Liver (tissue), 9 donors: ENCODE data around the gene LRRN2. TPM values are rescaled to one million over a fixed set of nuclear protein-coding genes. Genes with fewer than 3 reads are reported as not detected.

ENCODE experiments used
- DNase-seq: peaks from one replicate; pipeline ENCODE4 v3.0.0-alpha.2; 2017; ENCODE audit warnings: low spot score
- H3K27ac ChIP-seq, 2 donors: one replicate each; pipeline ENCODE4 v1.7.0; 2013; ENCODE audit warnings: inconsistent platforms in 2 of 2, low read length in 2 of 2, control low read depth in 1 of 2, low read depth in 1 of 2, mild to moderate bottlenecking in 1 of 2
- H3K27me3 ChIP-seq, 4 donors: one replicate each; pipeline versions ENCODE4 v1.6.1 to v1.7.0; 2013; ENCODE audit warnings: low read length in 3 of 4, inconsistent platforms in 1 of 4, mild to moderate bottlenecking in 1 of 4, moderate library complexity in 1 of 4; ENCODE audit not compliant: control insufficient read depth in 4 of 4, insufficient read depth in 4 of 4
- H3K36me3 ChIP-seq, 4 donors: one replicate each; pipeline versions ENCODE4 v1.6.1 to v1.7.0; 2013; ENCODE audit warnings: low read length in 3 of 4, mild to moderate bottlenecking in 3 of 4, low read depth in 1 of 4, moderate library complexity in 1 of 4; ENCODE audit not compliant: control insufficient read depth in 4 of 4, insufficient read depth in 3 of 4
- H3K4me1 ChIP-seq, 4 donors: one replicate each; pipeline versions ENCODE4 v1.6.1 to v1.7.0; 2013; ENCODE audit warnings: low read length in 3 of 4, mild to moderate bottlenecking in 3 of 4, moderate library complexity in 1 of 4; ENCODE audit not compliant: control insufficient read depth in 4 of 4, insufficient read depth in 4 of 4
- H3K4me3 ChIP-seq, 3 donors: one replicate each; pipeline versions ENCODE4 v1.6.1 to v1.7.0; 2013; ENCODE audit warnings: low read length in 3 of 3, control low read depth in 1 of 3, low read depth in 1 of 3, mild to moderate bottlenecking in 1 of 3
- H3K9ac ChIP-seq, 2 donors: one replicate each; pipeline ENCODE4 v1.7.0; 2013; ENCODE audit warnings: low read length in 2 of 2, mild to moderate bottlenecking in 2 of 2, moderate library complexity in 2 of 2, control low read depth in 1 of 2, low read depth in 1 of 2
- H3K9me3 ChIP-seq, 4 donors: one replicate each; pipeline versions ENCODE4 v1.6.1 to v1.7.0; 2013; ENCODE audit warnings: low read length in 3 of 4; ENCODE audit not compliant: control insufficient read depth in 4 of 4
- ATF3 ChIP-seq: IDR thresholded peaks from 2 replicates; pipeline ENCODE4 v1.6.1; 2016; ENCODE audit warnings: antibody characterized with exemption
- EGR1 ChIP-seq, 2 donors: IDR thresholded peaks; 2 replicates each; pipeline ENCODE4 v1.6.1; 2016 to 2018; ENCODE audit warnings: antibody characterized with exemption in 2 of 2, low read depth in 2 of 2
- FOXA1 ChIP-seq: IDR thresholded peaks from 2 replicates; pipeline ENCODE4 v1.6.1; 2016; ENCODE audit warnings: antibody characterized with exemption
- FOXA2 ChIP-seq: IDR thresholded peaks from 2 replicates; pipeline ENCODE4 v1.6.1; 2016; ENCODE audit warnings: antibody characterized with exemption
- GABPA ChIP-seq, 2 donors: IDR thresholded peaks in 1 of 2; conservative IDR thresholded peaks in 1 of 2; 2 replicates each; pipeline ENCODE4 v1.6.1; 2016; ENCODE audit warnings: antibody characterized with exemption in 2 of 2, mild to moderate bottlenecking in 1 of 2, moderate library complexity in 1 of 2
- HNF4A ChIP-seq, 2 donors: conservative IDR thresholded peaks; 2 replicates each; pipeline ENCODE4 v1.6.1; 2016; ENCODE audit warnings: antibody characterized with exemption in 2 of 2, mild to moderate bottlenecking in 2 of 2
- HNF4G ChIP-seq: IDR thresholded peaks from 2 replicates; pipeline ENCODE4 v1.6.1; 2016; ENCODE audit warnings: antibody characterized with exemption
- JUND ChIP-seq, 2 donors: IDR thresholded peaks; 2 replicates each; pipeline ENCODE4 v1.6.1; 2016; ENCODE audit warnings: antibody characterized with exemption in 2 of 2
- NR2F2 ChIP-seq: IDR thresholded peaks from 2 replicates; pipeline ENCODE4 v1.6.1; 2016; ENCODE audit warnings: antibody characterized with exemption
- RAD21 ChIP-seq, 2 donors: IDR thresholded peaks; 2 replicates each; pipeline ENCODE4 v1.6.1; 2016; ENCODE audit warnings: antibody characterized with exemption in 2 of 2, mild to moderate bottlenecking in 2 of 2
- REST ChIP-seq: IDR thresholded peaks from 2 replicates; pipeline ENCODE4 v1.6.1; 2016; ENCODE audit warnings: antibody characterized with exemption, mild to moderate bottlenecking
- RXRA ChIP-seq, 2 donors: IDR thresholded peaks; 2 replicates each; pipeline ENCODE4 v1.6.1; 2017 to 2018; ENCODE audit warnings: antibody characterized with exemption in 2 of 2, mild to moderate bottlenecking in 1 of 2
- SP1 ChIP-seq: IDR thresholded peaks from 2 replicates; pipeline ENCODE4 v1.6.1; 2018; ENCODE audit warnings: antibody characterized with exemption, mild to moderate bottlenecking
- TAF1 ChIP-seq: conservative IDR thresholded peaks from 2 replicates; pipeline ENCODE4 v1.6.1; 2016; ENCODE audit warnings: antibody characterized with exemption, mild to moderate bottlenecking
- YY1 ChIP-seq: IDR thresholded peaks from 2 replicates; pipeline ENCODE4 v1.6.1; 2016; ENCODE audit warnings: antibody characterized with exemption, mild to moderate bottlenecking
- ZBTB33 ChIP-seq: IDR thresholded peaks from 2 replicates; pipeline ENCODE4 v1.6.1; 2016; ENCODE audit warnings: antibody characterized with exemption
- WGBS: extraction: QIAGEN DNeasy Blood & Tissue Kit; methylation state at CpG from one replicate; pipeline ENCODE4 v1.1.7; 2013; 5-methylcytosine and 5-hydroxymethylcytosine counted together
- polyA plus RNA-seq, 2 donors: library from polyadenylated mRNA; stranded (reverse) in 1 of 2; unstranded in 1 of 2; fragments of 200-250 nt in 1 of 2; fragments of >200 nt in 1 of 2; fragmentation: Nextera tagmentation in 1 of 2; extraction: Ambion mirVana in 1 of 2; gene quantifications; one replicate each; pipeline versions ENCODE4 v1.2.1 to v1.2.3, GENCODE V29; 2013 to 2015
- total RNA-seq, 2 donors: library from RNA; depleted of rRNA; stranded (reverse); fragments of >200 nt; gene quantifications; one replicate each; pipeline ENCODE4 v1.2.3, GENCODE V29; 2014
- TF ChIP-seq, protein P1 (sequence below): IDR thresholded peaks from 2 replicates; pipeline ENCODE4 v1.6.1; 2016; ENCODE audit warnings: antibody characterized with exemption
- donor health status: healthy.
- donor health status: healthy.
- donor health status: healthy.
- donor health status: healthy.
- donor health status: healthy.

Gene LRRN2
- total and polyA plus RNA-seq, 4 donors, result 0.13 to 2.8 (median 0.28) TPM

DNA sequence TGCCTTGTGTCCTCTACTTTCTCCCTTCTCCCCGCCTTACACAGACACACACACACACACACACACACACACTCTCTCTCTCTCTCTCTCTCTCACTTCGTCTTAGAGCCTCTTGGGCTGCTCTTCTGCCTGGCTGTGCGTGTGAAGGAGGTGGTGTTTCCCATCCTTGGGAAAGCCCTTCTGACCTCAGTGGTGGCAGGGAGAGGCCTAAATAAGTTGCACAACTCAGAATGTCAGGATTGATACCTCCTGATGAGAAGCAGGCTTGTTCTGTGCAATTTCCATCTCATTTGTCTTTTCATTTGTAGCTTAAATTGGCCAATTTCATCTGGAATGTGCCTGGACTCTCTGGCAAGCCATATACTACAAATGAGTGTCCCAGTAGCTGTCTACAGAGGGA is 25.0 kb downstream of the LRRN2 start:
- Histone ChIP-seq H3K27me3 (no peaks in the 10 kb centered on the region), H3K9me3 (no peaks in the 10 kb centered on the region), H3K4me3 (no peak overlapping the region), H3K4me1 (no peaks in the 10 kb centered on the region), H3K27ac (no peak overlapping the region), H3K9ac (no peak overlapping the region), H3K36me3 (no peaks in the 10 kb centered on the region)
- TF ChIP-seq ATF3 (no peak), NR2F2 (peak; percentile 51), HNF4A (conservative IDR thresholded peaks at IDR 0.05) (no peak), HNF4G (no peak), FOXA2 (no peak), YY1 (no peak)
- TF ChIP-seq, protein P1, sequence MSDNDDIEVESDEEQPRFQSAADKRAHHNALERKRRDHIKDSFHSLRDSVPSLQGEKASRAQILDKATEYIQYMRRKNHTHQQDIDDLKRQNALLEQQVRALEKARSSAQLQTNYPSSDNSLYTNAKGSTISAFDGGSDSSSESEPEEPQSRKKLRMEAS, result no peak
- DNase-seq, result no peak
- 77% methylated on average over 3 of the region's 3 CpGs for WGBS

DNA sequence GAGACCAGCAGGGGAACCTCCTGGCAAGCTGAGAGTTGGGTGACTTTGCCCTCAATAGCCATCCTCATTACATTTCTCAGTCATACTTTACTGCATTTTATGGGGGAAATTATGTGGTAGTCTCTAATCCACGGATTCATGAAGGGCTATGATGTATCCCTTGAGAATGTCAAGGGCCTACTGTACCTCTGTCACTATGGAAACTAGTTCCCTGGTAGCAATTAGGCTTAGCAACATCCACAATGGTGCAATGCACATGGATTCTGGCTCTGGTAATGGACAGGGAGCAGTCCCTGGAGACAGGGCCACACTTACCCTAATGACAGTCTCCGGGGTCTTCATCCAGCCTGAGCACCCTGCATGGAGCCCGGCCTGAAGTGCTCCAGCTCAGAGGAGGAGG is 26.5 kb downstream of the LRRN2 start:
- no peaks in the 10 kb centered on the region for H3K9me3 ChIP-seq
- no peak overlapping the region for H3K9ac ChIP-seq
- H3K27me3 ChIP-seq, result no peaks in the 10 kb centered on the region
- DNase-seq, result no peak
- H3K36me3 ChIP-seq, result no peaks in the 10 kb centered on the region
- H3K4me3 ChIP-seq, result no peak overlapping the region
- H3K27ac ChIP-seq, result no peak overlapping the region
- no peaks in the 10 kb centered on the region for H3K4me1 ChIP-seq
- WGBS, result 81% methylated on average over 3 of the region's 3 CpGs
- TF ChIP-seq HNF4G (no peak), RXRA (IDR thresholded peaks at IDR 0.05) (no peak), REST (no peak), TAF1 (no peak), YY1 (no peak), NR2F2 (no peak), FOXA2 (no peak), ZBTB33 (no peak), FOXA1 (no peak), EGR1 (IDR thresholded peaks at IDR 0.05; ENCODE audit: low read depth in 2 of 2) (no peak), HNF4A (conservative IDR thresholded peaks at IDR 0.05) (no peak), JUND (IDR thresholded peaks at IDR 0.05) (no peak), ATF3 (no peak), SP1 (no peak), GABPA (IDR thresholded peaks at IDR 0.05 in 1 of 2, conservative IDR thresholded peaks at IDR 0.05 in 1 of 2) (no peak), RAD21 (IDR thresholded peaks at IDR 0.05) (no peak)
